ENCODE data around the gene NKD2. TPM values are rescaled to one million over a fixed set of nuclear protein-coding genes. Genes with fewer than 3 reads are reported as not detected.

NKD2 gene
- total RNA-seq, 1 donor: 2.2 TPM

GRCh38 chr5:1083823-1084605 lies 75.4 kb downstream of the NKD2 start:
- no peak overlapping the region for H3K4me3 ChIP-seq (ENCODE audit: low read depth, low read length)
- no peak for DNase-seq (ENCODE audit: low read depth)
- TF ChIP-seq CTCF (IDR thresholded peaks at IDR 0.05; ENCODE audit: insufficient read depth, low read depth, low read length): no peak

DNA sequence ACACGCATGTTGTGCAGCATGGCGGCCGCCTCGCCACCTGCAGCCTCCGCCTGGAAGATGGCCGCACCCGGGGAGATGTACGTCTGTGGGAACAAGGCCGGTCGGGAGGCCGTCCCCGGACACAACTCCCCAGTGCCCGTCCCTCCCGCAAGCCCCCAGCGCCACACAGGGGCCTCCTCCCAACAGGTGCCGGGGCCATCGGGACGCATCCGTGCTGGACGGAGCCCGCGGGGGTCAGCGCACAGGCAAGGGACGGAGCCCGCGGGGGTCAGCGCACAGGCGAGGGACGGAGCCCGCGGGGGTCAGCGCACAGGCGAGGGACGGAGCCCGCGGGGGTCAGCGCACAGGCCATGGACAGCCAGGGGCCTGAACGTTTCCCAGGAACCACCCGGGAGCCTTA lies 76.8 kb downstream of the NKD2 start:
- no peak for TF ChIP-seq CTCF (IDR thresholded peaks at IDR 0.05; ENCODE audit: insufficient read depth, low read depth, low read length)
- no peak overlapping the region for H3K4me3 ChIP-seq (ENCODE audit: low read depth, low read length)
- no peak for DNase-seq (ENCODE audit: low read depth)

GRCh38 chr5:1086137-1086536 lies 77.5 kb downstream of the NKD2 start:
- no peak overlapping the region for H3K4me3 ChIP-seq (ENCODE audit: low read depth, low read length)
- TF ChIP-seq CTCF (IDR thresholded peaks at IDR 0.05; ENCODE audit: insufficient read depth, low read depth, low read length): no peak
- no peak for DNase-seq (ENCODE audit: low read depth)

DNA sequence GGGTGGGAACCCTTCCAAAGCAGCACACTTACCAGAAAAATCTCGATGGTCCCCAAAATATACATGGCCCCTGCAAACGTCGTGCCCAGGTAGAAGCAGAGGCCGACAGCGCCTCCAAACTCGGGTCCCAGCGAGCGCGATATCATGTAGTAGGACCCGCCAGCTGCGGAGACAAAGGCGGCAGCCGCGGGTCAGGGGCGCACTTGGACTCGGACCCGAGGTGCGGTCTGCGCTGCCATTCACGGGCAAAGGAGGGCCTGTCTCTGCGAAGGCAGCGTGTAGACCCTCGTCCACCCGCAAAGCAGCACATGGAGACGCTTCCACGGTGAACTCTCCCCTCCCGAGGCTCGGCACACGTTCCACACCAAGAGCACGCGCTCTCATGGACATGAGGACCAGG lies 78.3 kb downstream of the NKD2 start:
- H3K4me3 ChIP-seq (ENCODE audit: low read depth, low read length): no peak overlapping the region
- no peak for DNase-seq (ENCODE audit: low read depth)
- no peak for TF ChIP-seq CTCF (IDR thresholded peaks at IDR 0.05; ENCODE audit: insufficient read depth, low read depth, low read length)

- no peak for DNase-seq (ENCODE audit: low read depth)
- H3K4me3 ChIP-seq (ENCODE audit: low read depth, low read length): no peak overlapping the region
- TF ChIP-seq CTCF (IDR thresholded peaks at IDR 0.05; ENCODE audit: insufficient read depth, low read depth, low read length): no peak
These were observed 78.8 kb downstream of the NKD2 start for GRCh38 chr5:1087428-1087827.

- no peak overlapping the region for H3K4me3 ChIP-seq (ENCODE audit: low read depth, low read length)
- DNase-seq (ENCODE audit: low read depth): no peak
- no peak for TF ChIP-seq CTCF (IDR thresholded peaks at IDR 0.05; ENCODE audit: insufficient read depth, low read depth, low read length)
These were observed 79.4 kb downstream of the NKD2 start for GRCh38 chr5:1088031-1088430.

Small RNA genes within 50 kb of the gene (small RNA-seq; reads per million reads assigned to genes)
- gene MIR4635: not detected

Other genes with a start within 250 kb of the NKD2 start
- gene ZDHHC11B, start 224.1 kb upstream of the NKD2 start, total RNA-seq: not detected in 2 replicates
- gene ZDHHC11, start 157.8 kb upstream of the NKD2 start, total RNA-seq: 0.64 and 0.86 TPM in 2 replicates
- gene BRD9, start 116.0 kb upstream of the NKD2 start, total RNA-seq: 35.0 and 35.4 TPM in 2 replicates
- gene TRIP13, start 115.9 kb upstream of the NKD2 start, total RNA-seq: 16.8 and 29.8 TPM in 2 replicates
- gene SLC12A7, start 103.3 kb downstream of the NKD2 start, total RNA-seq: 9.5 and 12.9 TPM in 2 replicates
- gene SLC6A19, start 192.8 kb downstream of the NKD2 start, total RNA-seq: not detected in 2 replicates
- gene SLC6A18, start 216.6 kb downstream of the NKD2 start, total RNA-seq: not detected in 2 replicates

Data from fibroblast of villous mesenchyme (primary cell).